HG03571 (cell line): Measurements from ENCODE around the gene ASRGL1.
"Not testable (repeated sequence)": the region's sequence is repeated elsewhere in the genome, so short reads cannot be mapped to it uniquely, and the experiment has no call there.

ENCODE experiments used
- ATAC-seq: cut with Tn5 transposase; IDR thresholded peaks from one replicate; pipeline ENCODE4 v1.9.1; 2021; ENCODE audit not compliant: unreplicated experiment

The ASRGL1 gene

DNA sequence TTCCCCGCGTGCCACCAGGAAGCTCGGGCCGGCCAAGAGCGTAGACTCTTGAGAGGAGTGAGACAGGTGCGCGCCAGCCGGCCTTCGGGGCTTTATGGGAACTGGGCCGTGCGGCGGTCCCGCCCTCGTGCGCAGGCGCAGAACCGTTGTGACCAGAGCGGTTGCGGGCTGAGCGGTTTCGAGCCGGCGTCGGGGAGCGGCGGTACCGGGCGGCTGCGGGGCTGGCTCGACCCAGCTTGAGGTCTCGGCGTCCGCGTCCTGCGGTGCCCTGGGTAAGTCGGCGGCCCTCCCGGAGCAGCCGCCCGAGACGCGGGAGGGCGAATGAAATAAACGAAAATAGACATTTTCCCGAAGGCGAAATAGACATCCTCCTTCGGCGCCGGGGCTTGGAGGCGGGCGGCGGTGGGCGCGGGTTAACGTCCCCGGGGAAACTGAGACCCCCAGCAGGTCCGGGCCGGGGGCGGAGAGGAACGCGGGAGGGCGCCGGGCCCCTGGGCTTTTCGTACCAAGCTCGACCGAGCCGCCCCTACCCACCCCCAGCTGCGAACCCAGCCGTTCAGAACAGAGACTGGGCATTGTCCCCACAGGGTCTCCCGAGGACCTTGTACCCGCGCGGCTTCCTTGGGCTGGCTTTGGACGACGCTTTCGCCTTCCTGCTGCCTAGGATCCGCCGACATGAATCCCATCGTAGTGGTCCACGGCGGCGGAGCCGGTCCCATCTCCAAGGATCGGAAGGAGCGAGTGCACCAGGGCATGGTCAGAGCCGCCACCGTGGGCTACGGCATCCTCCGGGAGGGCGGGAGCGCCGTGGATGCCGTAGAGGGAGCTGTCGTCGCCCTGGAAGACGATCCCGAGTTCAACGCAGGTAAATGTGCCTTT, at the start of gene ASRGL1:
Gene ASRGL1 (plus strand): TSS at position 146 of the 879 bp plus-strand sequence. CDS start 530 bp downstream, at position 676.
- peak; percentile 62 for ATAC-seq

DNA sequence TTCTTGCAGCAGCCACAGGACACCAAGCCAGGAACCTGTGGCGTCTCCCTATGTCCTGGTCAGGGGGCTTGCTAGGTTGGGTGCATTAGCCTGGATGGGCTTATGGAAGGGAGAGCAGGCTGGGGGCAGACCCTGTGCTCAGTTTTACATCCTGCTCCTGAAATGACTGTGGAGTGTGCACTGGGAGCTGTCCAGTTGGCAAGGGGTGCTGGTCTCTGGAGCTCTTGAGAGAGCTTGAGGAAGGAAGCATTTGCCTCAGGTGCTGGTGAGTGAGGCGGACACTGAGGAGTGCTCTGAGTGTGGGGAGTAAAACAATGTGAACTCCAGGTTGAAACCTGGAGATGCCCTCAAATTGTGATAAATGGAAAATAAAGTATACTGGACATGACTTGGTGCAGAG, 41.7 kb upstream of the ASRGL1 start:
- no peak for ATAC-seq

DNA sequence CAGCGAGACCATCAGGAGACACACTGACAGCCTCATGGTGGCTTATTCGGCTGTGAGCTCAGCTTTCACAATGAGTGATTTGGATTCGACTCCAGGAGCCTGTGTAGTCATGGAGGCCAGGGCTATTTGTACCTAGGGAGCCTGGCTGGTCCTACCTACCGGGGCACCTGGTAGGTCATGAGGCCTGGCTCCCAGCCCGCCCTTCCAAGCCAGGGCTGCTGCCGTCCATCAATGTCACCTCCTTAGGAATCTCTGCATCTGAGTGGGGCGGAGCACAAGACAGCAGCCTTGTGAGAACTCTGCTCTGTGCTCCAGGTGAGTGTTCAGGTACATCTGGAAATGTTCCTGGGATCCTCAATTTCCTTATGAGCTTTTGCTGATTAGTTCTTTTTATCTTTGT, 38.3 kb upstream of the ASRGL1 start, which contains the start of gene SCGB1D4:
Gene SCGB1D4 (minus strand): TSS at position 101 of the 400 bp plus-strand sequence. CDS start 65 bp downstream, at position 36.
- ATAC-seq, result no peak

GRCh38 chr11:62306227-62306626, 31.0 kb upstream of the ASRGL1 start:
- no peak for ATAC-seq

DNA sequence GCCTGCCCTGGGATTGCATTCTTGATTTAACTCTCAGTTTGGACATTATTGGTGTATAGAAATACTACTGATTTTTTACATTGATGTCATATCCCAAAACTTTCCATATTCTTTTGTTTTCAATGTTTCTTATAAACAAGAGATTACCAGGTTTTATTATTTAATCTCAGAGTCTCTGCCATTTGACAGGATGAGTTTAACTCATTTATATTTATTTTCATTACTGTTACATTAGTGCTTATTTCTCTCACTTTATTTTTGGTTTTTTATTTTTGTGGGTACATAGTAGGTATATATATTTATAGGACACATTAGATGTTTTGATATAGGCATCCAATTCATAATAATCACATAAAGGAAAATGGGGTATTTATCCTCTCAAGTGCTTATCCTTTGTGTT, 29.3 kb upstream of the ASRGL1 start:
- no peak for ATAC-seq

DNA sequence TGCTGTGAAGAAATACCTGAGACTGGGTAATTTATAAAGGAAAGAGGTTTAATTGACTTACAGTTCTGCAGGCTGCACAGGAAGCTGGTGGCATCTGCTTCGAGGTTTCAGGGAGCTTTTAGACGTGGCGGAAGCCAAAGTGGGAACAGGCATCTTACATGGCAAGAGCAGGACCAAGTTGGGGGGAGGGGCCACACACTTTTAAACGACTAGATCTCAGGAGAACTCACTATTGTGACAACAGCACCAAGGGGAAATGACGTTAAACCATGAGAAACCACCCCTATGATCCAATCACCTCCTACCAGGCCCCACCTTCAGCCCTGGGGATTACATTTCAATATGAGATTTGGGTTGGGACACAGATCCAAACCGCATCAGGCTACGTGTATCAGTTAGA, 27.3 kb upstream of the ASRGL1 start:
- ATAC-seq, result no peak

GRCh38 chr11:62315431-62315830, 21.8 kb upstream of the ASRGL1 start:
- ATAC-seq, result no peak

- no peak for ATAC-seq
Observed at GRCh38 chr11:62322524-62322923, 14.7 kb upstream of the ASRGL1 start.

GRCh38 chr11:62324731-62325556, 12.3 kb upstream of the ASRGL1 start:
- no peak for ATAC-seq

- ATAC-seq, result not testable (repeated sequence)
Observed at GRCh38 chr11:62325781-62326180, 11.5 kb upstream of the ASRGL1 start.

- ATAC-seq, result not testable (repeated sequence)
Observed at GRCh38 chr11:62326719-62327118, 10.5 kb upstream of the ASRGL1 start.

DNA sequence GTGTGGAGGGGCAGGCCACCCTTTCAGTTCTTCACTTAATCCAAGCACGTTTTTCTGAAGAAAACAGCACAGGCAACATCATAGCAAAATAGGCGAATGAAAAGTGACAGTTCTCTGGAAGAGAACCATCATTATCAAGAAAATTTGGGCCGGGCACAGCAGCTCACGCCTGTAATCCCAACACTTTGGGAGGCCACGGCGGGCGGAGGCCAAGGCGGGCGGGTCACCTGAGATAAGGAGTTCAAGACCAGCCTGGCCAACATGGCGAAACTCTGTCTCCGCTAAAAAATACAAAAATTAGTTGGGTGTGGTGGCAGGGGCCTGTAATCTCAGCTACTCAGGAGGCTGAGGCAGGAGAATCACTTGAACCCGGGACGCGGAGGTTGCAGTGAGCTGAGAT, 9.7 kb upstream of the ASRGL1 start:
- ATAC-seq, result not testable (repeated sequence)

DNA sequence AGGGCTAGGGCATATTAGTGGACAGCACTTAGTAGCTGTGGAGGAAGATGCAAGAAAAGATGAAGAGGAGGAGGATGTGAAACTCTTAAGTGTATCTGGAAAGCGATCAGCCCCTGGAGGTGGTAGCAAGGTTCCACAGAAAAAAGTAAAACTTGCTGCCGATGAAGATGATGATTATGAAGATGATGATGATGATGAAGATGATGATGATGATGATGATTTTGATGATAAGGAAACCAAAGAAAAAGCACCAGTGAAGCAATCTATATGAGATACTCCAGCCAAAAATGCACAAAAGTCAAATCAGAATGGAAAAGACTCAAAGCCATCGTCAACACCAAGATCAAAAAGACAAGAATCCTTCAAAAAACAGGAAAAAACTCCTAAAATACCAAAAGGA, 6.0 kb upstream of the ASRGL1 start:
- ATAC-seq, result not testable (repeated sequence)

- no peak for ATAC-seq
Observed at GRCh38 chr11:62333768-62334167, 3.5 kb upstream of the ASRGL1 start.

DNA sequence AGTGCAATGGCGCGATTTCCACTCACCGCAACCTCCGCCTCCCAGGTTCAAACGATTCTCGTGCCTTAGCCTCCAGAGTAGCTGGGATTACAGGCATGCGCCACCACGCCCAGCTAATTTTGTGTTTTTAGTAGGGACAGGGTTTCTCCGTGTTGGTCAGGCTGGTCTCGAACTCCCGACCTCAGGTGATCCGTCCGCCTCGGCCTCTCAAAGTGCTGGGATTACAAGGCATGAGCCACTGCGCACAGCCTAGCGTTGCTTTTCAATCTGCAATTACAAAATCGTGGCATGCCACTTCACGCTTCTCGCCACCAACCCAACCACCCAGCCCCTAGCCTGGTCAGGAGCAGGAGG, 322 bp upstream of the ASRGL1 start:
- not testable (repeated sequence) for ATAC-seq

- no peak for ATAC-seq
Observed at GRCh38 chr11:62338218-62338617, 970 bp downstream of the ASRGL1 start.

DNA sequence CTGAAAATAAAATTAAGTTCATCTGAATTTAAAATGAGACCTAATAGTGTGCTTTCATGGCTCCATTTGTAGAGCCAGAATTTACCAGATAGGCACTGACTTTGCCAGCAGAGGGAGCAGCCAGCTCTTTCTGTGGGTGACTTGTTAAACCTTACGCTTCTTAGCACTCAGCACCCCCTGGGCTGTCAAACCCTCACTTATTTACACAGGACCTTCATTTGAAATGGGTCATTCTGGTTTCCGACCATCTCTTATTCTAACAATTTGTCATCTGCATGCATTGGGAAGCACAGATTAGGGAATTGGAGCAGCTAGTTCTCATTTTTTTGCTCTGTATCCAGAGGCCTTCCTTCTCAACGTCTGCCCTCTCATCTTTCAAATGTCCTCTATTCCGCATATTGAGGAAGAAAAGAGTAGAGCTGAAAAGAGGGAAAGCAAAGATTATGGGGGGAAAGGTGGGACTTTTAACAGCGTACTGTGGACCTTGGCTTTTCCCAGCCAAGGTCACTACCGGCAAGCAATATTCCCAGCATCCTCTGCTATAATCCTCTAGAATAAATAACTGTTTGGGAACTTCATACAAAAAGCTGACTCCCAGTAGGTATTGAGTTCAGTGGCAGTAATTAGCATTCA, 3.1 kb downstream of the ASRGL1 start:
- no peak for ATAC-seq

GRCh38 chr11:62341588-62341987, 4.3 kb downstream of the ASRGL1 start:
- ATAC-seq, result no peak

DNA sequence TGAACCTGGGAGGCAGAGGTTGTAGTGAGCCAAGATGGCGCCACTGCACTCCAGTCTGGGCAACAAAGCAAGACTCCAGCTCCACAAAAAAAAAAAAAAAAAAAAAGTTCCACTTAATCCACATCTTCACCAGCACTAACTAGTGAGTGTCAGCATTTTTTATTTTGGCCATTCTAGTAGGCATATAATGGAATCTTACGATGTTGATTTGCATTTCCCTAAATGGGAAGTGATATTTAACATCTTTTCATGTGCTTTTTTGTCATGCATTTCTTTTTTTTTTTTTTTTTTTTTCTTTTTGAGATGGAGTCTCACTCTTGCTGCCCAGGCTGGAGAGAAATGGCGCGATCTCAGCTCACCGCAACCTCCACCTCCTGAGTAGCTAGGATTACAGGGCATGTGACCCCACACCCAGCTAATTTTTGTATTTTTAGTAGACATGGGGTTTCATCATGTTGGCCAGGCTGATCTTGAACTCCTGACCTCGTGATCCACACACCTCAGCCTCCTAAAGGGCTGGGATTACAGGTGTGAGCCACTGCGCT, 6.5 kb downstream of the ASRGL1 start:
- not testable (repeated sequence) for ATAC-seq

DNA sequence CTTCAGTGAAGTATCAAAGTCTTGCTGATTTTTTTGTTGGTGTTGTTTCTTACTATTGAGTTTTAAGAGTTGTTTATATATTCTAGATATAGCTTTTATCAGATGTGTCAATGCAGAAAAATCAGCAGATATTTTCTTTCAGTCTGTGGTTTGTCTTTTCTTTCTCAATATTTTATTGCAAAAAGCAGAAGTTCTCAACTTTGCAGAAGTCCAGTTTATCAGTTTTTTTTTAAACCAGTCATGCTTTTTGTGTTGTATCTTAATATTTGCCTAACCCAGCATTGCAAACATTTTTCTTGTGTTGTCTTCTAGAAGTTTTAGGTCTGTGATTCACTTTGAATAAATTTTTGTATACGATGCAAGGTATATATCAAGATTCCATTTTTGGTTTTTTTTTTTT, 7.0 kb downstream of the ASRGL1 start:
- no peak for ATAC-seq

GRCh38 chr11:62345861-62346260, 8.6 kb downstream of the ASRGL1 start:
- ATAC-seq, result no peak
